ENCODE results near the gene CHRNA4.

GRCh38 chr20:63398744-63399514, 37.8 kb upstream of the CHRNA4 start:
- TF ChIP-seq BHLHE40 (IDR thresholded peaks at IDR 0.05; ENCODE audit: low read length): no peak
- TF ChIP-seq, protein P1, sequence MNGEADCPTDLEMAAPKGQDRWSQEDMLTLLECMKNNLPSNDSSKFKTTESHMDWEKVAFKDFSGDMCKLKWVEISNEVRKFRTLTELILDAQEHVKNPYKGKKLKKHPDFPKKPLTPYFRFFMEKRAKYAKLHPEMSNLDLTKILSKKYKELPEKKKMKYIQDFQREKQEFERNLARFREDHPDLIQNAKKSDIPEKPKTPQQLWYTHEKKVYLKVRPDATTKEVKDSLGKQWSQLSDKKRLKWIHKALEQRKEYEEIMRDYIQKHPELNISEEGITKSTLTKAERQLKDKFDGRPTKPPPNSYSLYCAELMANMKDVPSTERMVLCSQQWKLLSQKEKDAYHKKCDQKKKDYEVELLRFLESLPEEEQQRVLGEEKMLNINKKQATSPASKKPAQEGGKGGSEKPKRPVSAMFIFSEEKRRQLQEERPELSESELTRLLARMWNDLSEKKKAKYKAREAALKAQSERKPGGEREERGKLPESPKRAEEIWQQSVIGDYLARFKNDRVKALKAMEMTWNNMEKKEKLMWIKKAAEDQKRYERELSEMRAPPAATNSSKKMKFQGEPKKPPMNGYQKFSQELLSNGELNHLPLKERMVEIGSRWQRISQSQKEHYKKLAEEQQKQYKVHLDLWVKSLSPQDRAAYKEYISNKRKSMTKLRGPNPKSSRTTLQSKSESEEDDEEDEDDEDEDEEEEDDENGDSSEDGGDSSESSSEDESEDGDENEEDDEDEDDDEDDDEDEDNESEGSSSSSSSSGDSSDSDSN (CRISPR knock-in tag; IDR thresholded peaks at IDR 0.05): no peak
